Measurements from ENCODE around the gene LGR5. TPM values are rescaled to one million over a fixed set of nuclear protein-coding genes. Genes with fewer than 3 reads are reported as not detected.

LGR5 gene
- total and polyA plus RNA-seq, 9 of the 15 experiments (the other 6 are each of a cell fraction or from before 2014, with no cell fraction given) = not detected

DNA sequence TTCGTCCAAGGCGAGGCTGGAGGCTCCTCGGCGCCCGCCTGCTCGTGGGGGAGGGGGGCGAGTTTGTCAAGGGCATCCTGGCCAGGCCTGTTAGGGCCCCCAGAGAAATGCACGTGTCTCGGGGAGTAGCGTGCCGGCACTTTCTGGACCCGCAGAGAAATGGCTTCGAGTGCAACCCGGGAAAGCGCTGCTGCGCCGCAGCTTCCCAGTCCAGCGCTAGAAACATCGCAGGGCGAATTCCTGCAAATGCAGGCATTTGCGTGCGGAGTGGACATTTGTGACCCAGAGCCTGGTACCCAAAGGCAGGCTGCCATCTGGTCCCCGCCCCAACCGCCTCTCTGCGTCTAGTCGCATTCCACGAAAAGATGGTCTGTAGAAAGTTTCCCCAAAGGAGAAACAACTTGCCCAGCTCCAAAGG lies 756 bp downstream of the LGR5 start:
- no peak overlapping the region for H3K4me2 ChIP-seq (ENCODE audit: insufficient read depth, low read length)
- no peak overlapping the region for H2AFZ ChIP-seq (ENCODE audit: low read depth, low read length)
- no peak for FAIRE-seq
- H3K9me1 ChIP-seq (ENCODE audit: control insufficient read depth, insufficient read depth, low read length) = no peaks in the 10 kb centered on the region
- no peak for TF ChIP-seq TAF9B (IDR thresholded peaks at IDR 0.05; ENCODE audit: partially characterized antibody)
- no peak for TF ChIP-seq HNRNPLL (IDR thresholded peaks at IDR 0.05; ENCODE audit: low read depth, low read length, poor library complexity, severe bottlenecking)
- no peak for TF ChIP-seq KLF1 (tag; IDR thresholded peaks at IDR 0.05)
- TF ChIP-seq ARID2 (IDR thresholded peaks at IDR 0.05) = no peak
- no peak for TF ChIP-seq CHD4 (IDR thresholded peaks at IDR 0.05; ENCODE audit: insufficient read depth, insufficient replicate concordance, low read depth, low read length, poor library complexity, severe bottlenecking)
- TF ChIP-seq SAP30 (IDR thresholded peaks at IDR 0.05; ENCODE audit: borderline replicate concordance, insufficient read depth, low read depth, low read length, poor library complexity, severe bottlenecking) = no peak
- TF ChIP-seq ZNF133 (CRISPR knock-in tag; IDR thresholded peaks at IDR 0.05) = no peak
- no peak for TF ChIP-seq RBM14 (IDR thresholded peaks at IDR 0.05; ENCODE audit: borderline replicate concordance, insufficient read depth, low read depth, low read length)
- no peak for TF ChIP-seq NONO (IDR thresholded peaks at IDR 0.05; ENCODE audit: low read depth in 2 of 2, low read length in 1 of 2)
- TF ChIP-seq EGR1 (conservative IDR thresholded peaks at IDR 0.05) = no peak
- TF ChIP-seq SLC30A9 (CRISPR knock-in tag; IDR thresholded peaks at IDR 0.05) = no peak
- no peak for TF ChIP-seq CHCHD3 (CRISPR knock-in tag; IDR thresholded peaks at IDR 0.05)
- no peak for TF ChIP-seq ZNF224 (CRISPR knock-in tag; IDR thresholded peaks at IDR 0.05)
- no peak for TF ChIP-seq ADNP (tag; IDR thresholded peaks at IDR 0.05)
- TF ChIP-seq ZFX (CRISPR knock-in tag; IDR thresholded peaks at IDR 0.05) = no peak
- TF ChIP-seq GABPA (tag; conservative IDR thresholded peaks at IDR 0.05; ENCODE audit: low read depth) = no peak
- TF ChIP-seq EZH2 (IDR thresholded peaks at IDR 0.05; ENCODE audit: borderline replicate concordance, low read depth, low read length) = no peak
- TF ChIP-seq RBBP5 (IDR thresholded peaks at IDR 0.05; ENCODE audit: borderline replicate concordance, insufficient read depth, low read length, poor library complexity, severe bottlenecking) = no peak
- no peak for TF ChIP-seq RCOR1 (IDR thresholded peaks at IDR 0.05; ENCODE audit: borderline replicate concordance in 1 of 2, low read depth in 2 of 2, low read length in 2 of 2)
- ChIA-PET POLR2A (no interaction called here), CTCF (ENCODE audit: low intra/inter-chr PET ratio) (no interaction called here)
- DNase-seq (ENCODE audit: extremely low read depth in 1 of 4, low spot score in 3 of 4) = no peak
- H3K79me2 ChIP-seq (ENCODE audit: control insufficient read depth, insufficient read depth, low read length) = no peaks in the 10 kb centered on the region
- no peak overlapping the region for H3K27ac ChIP-seq (ENCODE audit: extremely low read depth, low read depth, low read length)
- 0 out of 2 replicates have a peak, but pooled peaks cover 2% of the 10 kb centered on the region for H3K9me3 ChIP-seq (replicated peaks; ENCODE audit: control insufficient read depth, insufficient read depth, low read depth, low read length)
- no peaks in the 10 kb centered on the region; the same call in 1 of the 2 replicates for H4K20me1 ChIP-seq (replicated peaks; ENCODE audit: control insufficient read depth, insufficient read depth, low read length)
- H3K36me3 ChIP-seq (ENCODE audit: control insufficient read depth, insufficient read depth, low read length) = no peaks in the 10 kb centered on the region
- no peak overlapping the region for H3K4me3 ChIP-seq
- H3K27me3 ChIP-seq (ENCODE audit: control insufficient read depth in 2 of 2, insufficient read depth in 2 of 2, low read length in 2 of 2) = peaks cover 20 to 29% of the 10 kb centered on the region in 2 experiments
- no peak overlapping the region for H3K9ac ChIP-seq (ENCODE audit: insufficient read depth in 1 of 2, low read depth in 2 of 2, low read length in 2 of 2)
- in situ Hi-C loops (cut with MboI) = no loop called here
- ATAC-seq = no peak
- intact Hi-C loops (cut with micrococcal nuclease) = no loop called here
- peaks cover 0 to 18% of the 10 kb centered on the region in 2 experiments; a peak in 3 of 5 replicates for H3K4me1 ChIP-seq (replicated peaks in 1 of 2; ENCODE audit: control insufficient read depth in 2 of 2, insufficient read depth in 2 of 2, low read length in 2 of 2)
- 28% methylated on average over 21 of the region's 27 CpGs for WGBS (ENCODE audit: insufficient coverage, low coverage, missing lambda C conversion rate)
- no TSS peak for BruUV-seq (replicated peaks)

Data from K562 (cell line).